NAMALWA (cell line): ENCODE results near the gene EXOSC3.

Experiments used
- DNase-seq: peaks from one replicate; pipeline ENCODE4 v3.0.0-alpha.2; 2015; ENCODE audit warnings: low spot score

Gene EXOSC3

GRCh38 chr9:37732086-37732741 is 52.6 kb downstream of the EXOSC3 start:
- DNase-seq, result no peak

DNA sequence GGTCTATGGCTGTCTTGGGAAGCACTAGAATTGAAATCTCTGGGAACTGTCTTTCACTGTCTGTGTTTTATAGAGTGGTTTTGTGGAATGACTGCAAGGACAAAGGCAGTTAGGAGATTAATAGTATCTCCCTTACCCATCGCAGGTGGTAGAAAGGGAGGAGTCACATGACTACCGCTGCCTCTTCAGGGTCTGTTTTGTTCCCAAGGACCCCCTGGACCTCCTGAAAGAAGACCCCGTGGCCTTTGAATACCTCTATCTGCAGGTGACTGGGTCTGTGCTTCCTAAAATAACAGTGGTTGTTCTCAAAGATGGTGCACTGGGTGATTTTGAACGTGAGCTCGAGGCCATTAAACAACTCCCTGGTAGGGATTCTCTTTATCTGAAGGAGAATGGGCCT is 54.0 kb downstream of the EXOSC3 start:
- DNase-seq, result no peak

- DNase-seq, result no peak
These were observed 54.6 kb downstream of the EXOSC3 start for GRCh38 chr9:37730256-37730655.
